OCI-LY7 (cell line): ENCODE results near the gene PDYN. TPM values are rescaled to one million over a fixed set of nuclear protein-coding genes. Genes with fewer than 3 reads are reported as not detected.

Experiments
- BruUV-seq: library from RNA; stranded (reverse); fragments of 400-500 nt; replicated peaks from 2 replicates; lab custom pipeline; 2021; lab: Mats Ljungman, UMichigan
- CTCF ChIA-PET: fragments of 300-600 bp; sonication (Branson Sonifier 250); formaldehyde crosslinking; loops from one replicate; lab custom pipeline; 2022; ENCODE audit warnings: antibody characterized with exemption; ENCODE audit not compliant: unreplicated experiment; lab: Charles Lee
- POLR2A ChIA-PET: fragments of 300-600 bp; sonication (Branson Sonifier 250); formaldehyde crosslinking; loops from one replicate; lab custom pipeline; 2022; ENCODE audit warnings: antibody characterized with exemption; lab: Charles Lee
- DNase-seq: peaks from one replicate; pipeline ENCODE4 v3.0.0-alpha.2; 2015; ENCODE audit warnings: low spot score
- H2AFZ ChIP-seq: fragments of 200-600 bp; sonication (generic), shearing (Covaris generic); 2 replicates; pipeline ENCODE4 v1.6.1; 2014; ENCODE audit warnings: mild to moderate bottlenecking, antibody characterized with exemption, low read length, moderate library complexity
- H3K27ac ChIP-seq: fragments of 200-600 bp; sonication (generic); 2 replicates; pipeline ENCODE4 v1.5.1; 2014; ENCODE audit warnings: mixed run types, low read depth, mild to moderate bottlenecking, moderate library complexity, low read length, inconsistent platforms; ENCODE audit not compliant: poor library complexity, severe bottlenecking
- H3K36me3 ChIP-seq: fragments of 200-600 bp; sonication (generic); 2 replicates; pipeline ENCODE4 v1.6.1; 2014; ENCODE audit warnings: mild to moderate bottlenecking, antibody characterized with exemption, low read length, moderate library complexity, mixed read lengths; ENCODE audit not compliant: insufficient read depth
- H3K4me1 ChIP-seq: fragments of 200-600 bp; sonication (generic); 2 replicates; pipeline ENCODE4 v1.5.1; 2014; ENCODE audit warnings: mild to moderate bottlenecking, low read length; ENCODE audit not compliant: insufficient read depth, poor library complexity, severe bottlenecking
- H3K4me2 ChIP-seq: fragments of 200-600 bp; sonication (generic); 2 replicates; pipeline ENCODE4 v1.6.1; 2014; ENCODE audit warnings: mild to moderate bottlenecking, low read length
- H3K4me3 ChIP-seq: fragments of 200-600 bp; sonication (generic); 2 replicates; pipeline ENCODE4 v1.5.1; 2014; ENCODE audit warnings: mild to moderate bottlenecking, low read depth, low read length; ENCODE audit not compliant: poor library complexity, severe bottlenecking
- H3K79me2 ChIP-seq: fragments of 200-600 bp; sonication (generic); 2 replicates; pipeline ENCODE4 v1.6.1; 2016; ENCODE audit warnings: low read depth, mild to moderate bottlenecking, low read length, moderate library complexity, mixed read lengths; ENCODE audit not compliant: insufficient read depth
- H3K9me2 ChIP-seq: fragments of 200-600 bp; sonication (generic); 2 replicates; pipeline ENCODE4 v1.6.1; 2016; ENCODE audit warnings: mild to moderate bottlenecking, low read length, mixed read lengths; ENCODE audit not compliant: insufficient read depth
- H3K9me3 ChIP-seq: fragments of 200-600 bp; sonication (generic); 2 replicates; pipeline ENCODE4 v1.6.1; 2014; ENCODE audit warnings: mild to moderate bottlenecking, mixed run types, low read length, mixed read lengths
- H4K20me1 ChIP-seq: fragments of 200-600 bp; sonication (generic); 2 replicates; pipeline ENCODE4 v1.6.1; 2014; ENCODE audit warnings: mild to moderate bottlenecking, antibody characterized with exemption, low read length, moderate library complexity, mixed read lengths; ENCODE audit not compliant: insufficient read depth
- EZH2phosphoT487 ChIP-seq: fragments of 200-600 bp; sonication (generic); IDR thresholded peaks from 2 replicates; pipeline ENCODE4 v1.6.1; 2018; ENCODE audit warnings: low read depth, borderline replicate concordance, mild to moderate bottlenecking, mixed run types, antibody characterized with exemption, low read length, moderate library complexity, mixed read lengths
- intact Hi-C: fragments of 100-400 bp; cut with micrococcal nuclease; formaldehyde crosslinking; loops from one replicate; pipeline ENCODE4 v1.10.0; 2022; ENCODE audit not compliant: unreplicated experiment
- total RNA-seq, 2 experiments: library from RNA; depleted of rRNA in 1 of 2; stranded (reverse); fragments of >200 nt in 1 of 2; shearing (Covaris generic) in 1 of 2; gene quantifications; 2 replicates each; pipeline ENCODE4 v1.2.3, GENCODE V29; 2014 to 2022
- TF ChIP-seq, protein P1 (sequence below): fragments of 200-600 bp; sonication (generic); conservative IDR thresholded peaks from 2 replicates; pipeline ENCODE4 v1.5.1; 2014; ENCODE audit warnings: mild to moderate bottlenecking, antibody characterized with exemption, low read length, moderate library complexity, mixed read lengths

Gene PDYN
- total RNA-seq, 2 experiments from 2014 or later, result not detected

- no peaks in the 10 kb centered on the region for H3K36me3 ChIP-seq
- no TSS peak for BruUV-seq
- H3K4me2 ChIP-seq, result no peak overlapping the region
- H3K9me2 ChIP-seq, result no peaks in the 10 kb centered on the region
- no peaks in the 10 kb centered on the region for H3K4me1 ChIP-seq
- intact Hi-C loops, result no loop called here
- no peak overlapping the region for H3K27ac ChIP-seq
- ChIA-PET CTCF (no interaction called here), POLR2A (no interaction called here)
- H2AFZ ChIP-seq, result no peak overlapping the region
- no peak for DNase-seq
- H3K79me2 ChIP-seq, result no peaks in the 10 kb centered on the region
- no peak overlapping the region for H3K4me3 ChIP-seq
- no peaks in the 10 kb centered on the region for H4K20me1 ChIP-seq
- H3K9me3 ChIP-seq, result no peaks in the 10 kb centered on the region
- no peak for TF ChIP-seq EZH2phosphoT487
- TF ChIP-seq, protein P1, sequence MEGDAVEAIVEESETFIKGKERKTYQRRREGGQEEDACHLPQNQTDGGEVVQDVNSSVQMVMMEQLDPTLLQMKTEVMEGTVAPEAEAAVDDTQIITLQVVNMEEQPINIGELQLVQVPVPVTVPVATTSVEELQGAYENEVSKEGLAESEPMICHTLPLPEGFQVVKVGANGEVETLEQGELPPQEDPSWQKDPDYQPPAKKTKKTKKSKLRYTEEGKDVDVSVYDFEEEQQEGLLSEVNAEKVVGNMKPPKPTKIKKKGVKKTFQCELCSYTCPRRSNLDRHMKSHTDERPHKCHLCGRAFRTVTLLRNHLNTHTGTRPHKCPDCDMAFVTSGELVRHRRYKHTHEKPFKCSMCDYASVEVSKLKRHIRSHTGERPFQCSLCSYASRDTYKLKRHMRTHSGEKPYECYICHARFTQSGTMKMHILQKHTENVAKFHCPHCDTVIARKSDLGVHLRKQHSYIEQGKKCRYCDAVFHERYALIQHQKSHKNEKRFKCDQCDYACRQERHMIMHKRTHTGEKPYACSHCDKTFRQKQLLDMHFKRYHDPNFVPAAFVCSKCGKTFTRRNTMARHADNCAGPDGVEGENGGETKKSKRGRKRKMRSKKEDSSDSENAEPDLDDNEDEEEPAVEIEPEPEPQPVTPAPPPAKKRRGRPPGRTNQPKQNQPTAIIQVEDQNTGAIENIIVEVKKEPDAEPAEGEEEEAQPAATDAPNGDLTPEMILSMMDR, result no peak
Measured at GRCh38 chr20:1979106-1979778, 14.6 kb downstream of the PDYN start.

GRCh38 chr20:1975291-1975690 lies 18.6 kb downstream of the PDYN start:
- Histone ChIP-seq H3K4me1 (no peaks in the 10 kb centered on the region), H3K27ac (no peak overlapping the region), H3K4me3 (no peak overlapping the region), H3K4me2 (no peak overlapping the region), H3K9me2 (no peaks in the 10 kb centered on the region), H3K36me3 (no peaks in the 10 kb centered on the region), H3K79me2 (no peaks in the 10 kb centered on the region), H2AFZ (no peak overlapping the region), H3K9me3 (no peaks in the 10 kb centered on the region), H4K20me1 (no peaks in the 10 kb centered on the region)
- no peak for TF ChIP-seq EZH2phosphoT487
- TF ChIP-seq, protein P1, result no peak
- ChIA-PET POLR2A (no interaction called here), CTCF (no interaction called here)
- intact Hi-C loops, result no loop called here
- DNase-seq, result no peak
- BruUV-seq, result no TSS peak

DNA sequence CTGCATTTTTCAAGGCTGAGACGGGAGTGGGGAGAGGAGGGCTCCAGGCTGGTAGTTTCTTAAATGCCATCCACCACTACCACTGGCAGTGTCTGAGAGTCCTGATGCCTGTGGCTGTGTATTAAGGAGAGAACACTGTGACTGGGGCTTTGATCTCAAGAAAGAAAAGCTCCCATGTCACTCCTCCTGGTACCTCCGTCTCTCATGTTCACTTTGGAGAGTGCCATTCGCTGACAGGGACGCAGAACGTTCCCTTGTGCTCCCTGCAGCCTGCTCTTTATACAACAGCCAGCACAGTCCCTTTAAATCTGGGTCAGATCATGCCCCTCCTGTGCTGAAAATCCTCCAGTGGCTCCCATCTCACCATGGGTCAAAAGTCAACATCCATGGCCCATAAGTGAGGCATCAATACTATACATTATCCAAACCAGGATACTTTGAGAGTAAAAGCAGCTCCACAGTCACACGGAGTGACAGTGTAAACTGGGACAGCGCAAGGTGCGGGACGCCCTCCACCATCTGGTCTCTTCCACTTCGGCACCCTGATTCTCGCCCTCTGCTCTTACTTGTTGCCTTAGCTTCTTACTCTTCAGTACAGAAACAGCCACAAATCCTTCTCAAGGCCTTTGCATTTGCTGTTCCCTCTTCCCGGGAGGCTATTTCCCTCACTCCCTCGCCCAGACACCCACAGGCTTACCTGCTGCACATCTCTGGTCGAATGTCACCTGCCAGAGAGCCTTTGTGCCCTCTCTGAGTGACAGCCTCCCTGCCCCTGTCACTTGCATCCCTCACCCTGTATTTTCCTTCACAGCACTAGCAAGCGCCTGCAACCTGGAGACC lies 20.0 kb downstream of the PDYN start:
- Histone ChIP-seq H3K79me2 (no peaks in the 10 kb centered on the region), H3K9me3 (no peaks in the 10 kb centered on the region), H4K20me1 (no peaks in the 10 kb centered on the region), H3K36me3 (no peaks in the 10 kb centered on the region), H3K4me2 (no peak overlapping the region), H3K4me3 (no peak overlapping the region), H3K9me2 (no peaks in the 10 kb centered on the region), H2AFZ (no peak overlapping the region), H3K27ac (no peak overlapping the region), H3K4me1 (no peaks in the 10 kb centered on the region)
- TF ChIP-seq, protein P1, result no peak
- no peak for TF ChIP-seq EZH2phosphoT487
- BruUV-seq, result no TSS peak
- DNase-seq, result no peak
- ChIA-PET CTCF (no interaction called here), POLR2A (no interaction called here)
- intact Hi-C loops, result no loop called here
